Measurements from ENCODE around the gene LIN7C. TPM values are rescaled to one million over a fixed set of nuclear protein-coding genes. Genes with fewer than 3 reads are reported as not detected.
"Not testable (repeated sequence)": the region's sequence is repeated elsewhere in the genome, so short reads cannot be mapped to it uniquely, and the experiment has no call there.

Gene LIN7C
- total RNA-seq, 4 donors from 2014 or later, result 61.8 to 72.8 (median 66.3) TPM

GRCh38 chr11:27453701-27454100 lies 52.9 kb downstream of the LIN7C start:
- no peak for TF ChIP-seq CTCF (IDR thresholded peaks at IDR 0.05)
- no peak for TF ChIP-seq POLR2A (IDR thresholded peaks at IDR 0.05)
- Histone ChIP-seq H3K27me3 (no peaks in the 10 kb centered on the region), H3K4me3 (replicated peaks in 1 of 3) (no peak overlapping the region), H3K36me3 (no peaks in the 10 kb centered on the region), H3K27ac (no peak overlapping the region), H3K9me3 (no peaks in the 10 kb centered on the region), H3K4me1 (peaks cover 11 to 21% of the 10 kb centered on the region in 2 donors)
- 95 to 96% methylated on average over 1 of the region's 1 CpG for WGBS, 2 donors
- intact Hi-C loops (cut with DNase I), result no loop called here
- DNase-seq, result no peak

GRCh38 chr11:27452147-27452546 lies 54.4 kb downstream of the LIN7C start:
- no peak overlapping the region for H3K4me3 ChIP-seq (replicated peaks in 1 of 3)
- no peaks in the 10 kb centered on the region for H3K9me3 ChIP-seq
- no peak overlapping the region for H3K27ac ChIP-seq
- peaks cover 11 to 21% of the 10 kb centered on the region in 2 donors for H3K4me1 ChIP-seq
- WGBS, 2 donors, result 91 to 93% methylated on average over 3 of the region's 3 CpGs
- no peak for TF ChIP-seq POLR2A (IDR thresholded peaks at IDR 0.05)
- TF ChIP-seq CTCF (IDR thresholded peaks at IDR 0.05), result no peak
- no peaks in the 10 kb centered on the region for H3K36me3 ChIP-seq
- DNase-seq, result no peak
- no peaks in the 10 kb centered on the region for H3K27me3 ChIP-seq
- intact Hi-C loops (cut with DNase I), result no loop called here

- Histone ChIP-seq H3K27ac (no peak overlapping the region), H3K9me3 (no peaks in the 10 kb centered on the region), H3K36me3 (no peaks in the 10 kb centered on the region), H3K4me1 (peaks cover 11 to 16% of the 10 kb centered on the region in 2 donors), H3K27me3 (no peaks in the 10 kb centered on the region), H3K4me3 (replicated peaks in 1 of 3) (no peak overlapping the region)
- intact Hi-C loops (cut with DNase I), result no loop called here
- no peak for DNase-seq
- no peak for TF ChIP-seq POLR2A (IDR thresholded peaks at IDR 0.05)
- no peak for TF ChIP-seq CTCF (IDR thresholded peaks at IDR 0.05)
- WGBS, 2 donors, result 96 to 100% methylated on average over 1 of the region's 1 CpG
Observed at GRCh38 chr11:27451244-27451965, 55.2 kb downstream of the LIN7C start.

GRCh38 chr11:27448184-27448540 lies 58.4 kb downstream of the LIN7C start:
- H3K4me1 ChIP-seq, result peaks cover 26% of the 10 kb centered on the region in 2 donors
- intact Hi-C loops (cut with DNase I); DNase-seq; H3K4me3 ChIP-seq (replicated peaks in 1 of 3); H3K27me3 ChIP-seq; H3K9me3 ChIP-seq; H3K27ac ChIP-seq; H3K36me3 ChIP-seq: not testable (repeated sequence)
- WGBS, 2 donors, result 94 to 96% methylated on average over 5 of the region's 5 CpGs

GRCh38 chr11:27447288-27448183 lies 59.0 kb downstream of the LIN7C start:
- intact Hi-C loops (cut with DNase I), result no loop called here
- Histone ChIP-seq H3K27me3 (no peaks in the 10 kb centered on the region), H3K4me1 (peaks cover 26 to 30% of the 10 kb centered on the region in 2 donors), H3K36me3 (no peaks in the 10 kb centered on the region), H3K9me3 (no peaks in the 10 kb centered on the region), H3K27ac (no peak overlapping the region), H3K4me3 (replicated peaks in 1 of 3) (no peak overlapping the region)
- WGBS, 2 donors, result 89 to 90% methylated on average over 5 of the region's 5 CpGs
- TF ChIP-seq POLR2A (IDR thresholded peaks at IDR 0.05) (no peak), CTCF (IDR thresholded peaks at IDR 0.05) (no peak)
- no peak for DNase-seq
